Endodermal cell (in vitro differentiated cells): ENCODE measurements around the gene FILIP1. TPM values are rescaled to one million over a fixed set of nuclear protein-coding genes. Genes with fewer than 3 reads are reported as not detected.

Experiments used
- DNase-seq: peaks from one replicate; pipeline ENCODE4 v3.0.0-alpha.2; 2017
- H3K27ac ChIP-seq: 2 replicates; pipeline ENCODE4 v1.5.1; 2013; ENCODE audit warnings: mild to moderate bottlenecking, low read depth, low read length, moderate library complexity
- H3K27me3 ChIP-seq: 2 replicates; pipeline ENCODE4 v1.6.1; 2013; ENCODE audit warnings: mild to moderate bottlenecking, low read length, moderate library complexity; ENCODE audit not compliant: insufficient read depth, control insufficient read depth, poor library complexity, severe bottlenecking
- H3K36me3 ChIP-seq: 2 replicates; pipeline ENCODE4 v1.7.0; 2013; ENCODE audit warnings: mild to moderate bottlenecking, low read length, moderate library complexity; ENCODE audit not compliant: control insufficient read depth, insufficient read depth
- H3K4me1 ChIP-seq: one replicate; pipeline ENCODE4 v1.7.0; 2013; ENCODE audit warnings: low read length; ENCODE audit not compliant: control insufficient read depth, insufficient read depth
- H3K4me3 ChIP-seq: 2 replicates; pipeline ENCODE4 v1.5.1; 2013; ENCODE audit warnings: mild to moderate bottlenecking, low read length, moderate library complexity
- H3K9ac ChIP-seq: 2 replicates; pipeline ENCODE4 v1.6.1; 2013; ENCODE audit warnings: mild to moderate bottlenecking, low read length, moderate library complexity; ENCODE audit not compliant: poor library complexity, severe bottlenecking; ENCODE audit errors: extremely low read depth
- H3K9me3 ChIP-seq: 2 replicates; pipeline ENCODE4 v1.6.1; 2013; ENCODE audit warnings: mild to moderate bottlenecking, low read length, moderate library complexity; ENCODE audit not compliant: control insufficient read depth
- H3K27ac Mint-ChIP-seq: 2 replicates; pipeline ENCODE4 v1.8.0; 2020; ENCODE audit warnings: mixed read lengths
- H3K27me3 Mint-ChIP-seq: 2 replicates; pipeline ENCODE4 v1.8.0; 2021; ENCODE audit warnings: mild to moderate bottlenecking, mixed read lengths; ENCODE audit not compliant: insufficient read depth
- H3K36me3 Mint-ChIP-seq: 2 replicates; pipeline ENCODE4 v1.8.0; 2020; ENCODE audit warnings: low read depth, mixed read lengths
- H3K4me1 Mint-ChIP-seq: 2 replicates; pipeline ENCODE4 v1.8.0; 2020; ENCODE audit warnings: mixed read lengths
- H3K4me3 Mint-ChIP-seq: 2 replicates; pipeline ENCODE4 v1.8.0; 2020; ENCODE audit warnings: mild to moderate bottlenecking, moderate library complexity, mixed read lengths
- H3K9me3 Mint-ChIP-seq: 2 replicates; pipeline ENCODE4 v1.8.0; 2020; ENCODE audit warnings: mild to moderate bottlenecking, mixed read lengths
- WGBS, 2 experiments: methylation state at CpG; one replicate each; pipeline versions ENCODE4 v1.1.5 to v1.1.7; 2013; ENCODE audit warnings: missing lambda C conversion rate in 2 of 2, mixed read lengths in 1 of 2; ENCODE audit not compliant: insufficient coverage in 1 of 2, insufficient read length in 1 of 2; 5-methylcytosine and 5-hydroxymethylcytosine counted together
- total RNA-seq, 2 donors: library from RNA; stranded (reverse); fragmentation: NEBNext Ultra II Directional in 1 of 2; extraction: Animal tissue kit (Norgen Biotek cat#: 25700) in 1 of 2; gene quantifications; 2 replicates in 1 of 2; 3 replicates in 1 of 2; pipeline ENCODE4 v1.2.1, GENCODE V29; 2021
- TF ChIP-seq, protein P1 (sequence below): fragments of 200-600 bp; sonication (generic); conservative IDR thresholded peaks from 2 replicates; pipeline ENCODE4 v1.5.0; 2021; ENCODE audit warnings: antibody characterized with exemption, mild to moderate bottlenecking

FILIP1 gene
- total RNA-seq, 2 donors from 2014 or later, result 0.35 TPM

DNA sequence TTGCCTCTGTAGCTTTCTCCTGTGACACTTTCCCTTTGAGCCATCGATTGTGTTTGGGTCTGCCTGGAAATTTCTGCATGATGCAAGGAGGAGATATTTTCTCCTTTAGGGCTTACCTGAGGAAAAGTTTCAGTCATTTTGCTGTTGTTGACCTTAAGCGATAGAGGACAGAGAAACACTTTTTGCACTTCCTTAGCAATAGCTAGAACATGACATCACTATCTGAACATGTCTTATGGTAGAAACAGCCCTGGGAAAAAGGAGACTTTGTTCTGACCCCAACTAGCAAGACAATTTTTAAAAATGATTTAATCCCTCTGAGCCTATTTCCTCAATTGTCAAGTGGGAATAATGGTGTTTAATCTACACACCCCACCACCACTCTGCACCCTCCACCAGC lies 9.7 kb upstream of the FILIP1 start:
- TF ChIP-seq, protein P1, sequence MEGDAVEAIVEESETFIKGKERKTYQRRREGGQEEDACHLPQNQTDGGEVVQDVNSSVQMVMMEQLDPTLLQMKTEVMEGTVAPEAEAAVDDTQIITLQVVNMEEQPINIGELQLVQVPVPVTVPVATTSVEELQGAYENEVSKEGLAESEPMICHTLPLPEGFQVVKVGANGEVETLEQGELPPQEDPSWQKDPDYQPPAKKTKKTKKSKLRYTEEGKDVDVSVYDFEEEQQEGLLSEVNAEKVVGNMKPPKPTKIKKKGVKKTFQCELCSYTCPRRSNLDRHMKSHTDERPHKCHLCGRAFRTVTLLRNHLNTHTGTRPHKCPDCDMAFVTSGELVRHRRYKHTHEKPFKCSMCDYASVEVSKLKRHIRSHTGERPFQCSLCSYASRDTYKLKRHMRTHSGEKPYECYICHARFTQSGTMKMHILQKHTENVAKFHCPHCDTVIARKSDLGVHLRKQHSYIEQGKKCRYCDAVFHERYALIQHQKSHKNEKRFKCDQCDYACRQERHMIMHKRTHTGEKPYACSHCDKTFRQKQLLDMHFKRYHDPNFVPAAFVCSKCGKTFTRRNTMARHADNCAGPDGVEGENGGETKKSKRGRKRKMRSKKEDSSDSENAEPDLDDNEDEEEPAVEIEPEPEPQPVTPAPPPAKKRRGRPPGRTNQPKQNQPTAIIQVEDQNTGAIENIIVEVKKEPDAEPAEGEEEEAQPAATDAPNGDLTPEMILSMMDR, result no peak

DNA sequence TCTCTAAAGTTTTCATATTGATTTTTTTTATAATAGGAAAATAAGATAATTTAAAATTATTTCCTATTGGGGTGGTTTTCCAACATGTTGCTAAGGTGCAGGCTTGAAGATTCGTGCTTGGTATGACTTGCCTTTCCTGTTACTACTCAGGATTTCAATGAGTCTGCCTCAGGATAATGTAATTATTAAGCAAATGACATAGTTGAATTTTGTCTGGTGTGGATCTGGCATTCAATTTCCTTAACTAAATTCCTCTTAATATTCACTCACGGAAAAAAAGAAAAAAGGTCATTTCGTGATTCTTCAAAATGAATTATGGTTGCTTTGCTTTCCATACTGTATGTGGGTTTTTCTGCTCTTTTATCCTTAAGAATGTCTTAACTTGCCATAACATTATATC lies 9.3 kb upstream of the FILIP1 start:
- DNase-seq, result no peak
- TF ChIP-seq, protein P1, result no peak
- no peaks in the 10 kb centered on the region for H3K36me3 ChIP-seq
- no peak overlapping the region for H3K27ac ChIP-seq
- H3K27ac Mint-ChIP-seq, result no peak overlapping the region
- no peak overlapping the region for H3K4me3 Mint-ChIP-seq
- no peaks in the 10 kb centered on the region for H3K4me1 Mint-ChIP-seq
- no peaks in the 10 kb centered on the region for H3K36me3 Mint-ChIP-seq
- 83 to 100% methylated on average over 1 of the region's 3 CpGs for WGBS, 2 experiments
- no peak overlapping the region for H3K9ac ChIP-seq
- no peaks in the 10 kb centered on the region for H3K27me3 Mint-ChIP-seq
- H3K9me3 ChIP-seq, result no peaks in the 10 kb centered on the region
- H3K4me3 ChIP-seq, result no peak overlapping the region
- H3K27me3 ChIP-seq, result no peaks in the 10 kb centered on the region
- no peaks in the 10 kb centered on the region for H3K4me1 ChIP-seq
- H3K9me3 Mint-ChIP-seq, result peaks cover 5% of the 10 kb centered on the region

More for the DNA sequence above, 9.7 kb upstream of the FILIP1 start:
- 88 to 100% methylated on average over 1 to 2 of the region's 2 CpGs for WGBS, 2 experiments
- Histone ChIP-seq H3K27me3 (no peaks in the 10 kb centered on the region), H3K27ac (no peak overlapping the region), H3K9me3 (no peaks in the 10 kb centered on the region), H3K9ac (no peak overlapping the region), H3K4me3 (no peak overlapping the region), H3K4me1 (no peaks in the 10 kb centered on the region), H3K36me3 (no peaks in the 10 kb centered on the region)
- Mint-ChIP-seq H3K4me1 (no peaks in the 10 kb centered on the region), H3K27ac (no peak overlapping the region), H3K27me3 (no peaks in the 10 kb centered on the region), H3K36me3 (no peaks in the 10 kb centered on the region), H3K9me3 (peaks cover 5% of the 10 kb centered on the region), H3K4me3 (no peak overlapping the region)
- DNase-seq, result no peak

DNA sequence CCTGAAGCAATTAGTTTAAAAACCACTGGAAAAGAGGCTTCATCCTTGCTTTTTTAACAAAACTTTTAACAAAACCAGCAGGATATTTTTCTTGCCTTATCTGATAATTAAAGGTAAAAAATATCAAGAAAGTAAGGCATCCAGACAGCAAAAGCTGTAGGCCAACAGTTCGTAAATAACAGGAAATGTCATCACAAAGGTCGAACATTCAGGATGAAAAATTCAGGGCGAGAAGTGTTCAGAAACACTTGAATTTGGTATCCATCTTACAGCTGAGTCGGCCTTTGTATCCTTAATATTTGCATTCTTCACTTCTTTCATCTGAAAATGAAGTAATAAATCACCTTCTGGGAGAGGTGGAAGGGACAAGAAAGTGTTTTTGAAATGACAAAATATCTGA lies 8.2 kb upstream of the FILIP1 start:
- WGBS, 2 experiments, result 85 to 92% methylated on average over 3 to 4 of the region's 4 CpGs
- Mint-ChIP-seq H3K27me3 (no peaks in the 10 kb centered on the region), H3K4me1 (no peaks in the 10 kb centered on the region), H3K27ac (no peak overlapping the region), H3K36me3 (no peaks in the 10 kb centered on the region), H3K9me3 (peaks cover 3% of the 10 kb centered on the region), H3K4me3 (no peak overlapping the region)
- Histone ChIP-seq H3K27me3 (no peaks in the 10 kb centered on the region), H3K27ac (no peak overlapping the region), H3K4me3 (no peak overlapping the region), H3K36me3 (no peaks in the 10 kb centered on the region), H3K4me1 (no peaks in the 10 kb centered on the region), H3K9me3 (no peaks in the 10 kb centered on the region), H3K9ac (no peak overlapping the region)
- DNase-seq, result no peak
- TF ChIP-seq, protein P1, result no peak
